SK-N-SH treated with all-trans-retinoic acid at 6 μM for 48 hours (cell line): ENCODE measurements around the gene PTTG2.

ENCODE experiments used
- ATAC-seq: fragments of 200-7000 bp; cut with Tn5 transposase; 3 replicates; pipeline ENCODE4 v1.9.1; 2020; ENCODE audit warnings: mild to moderate bottlenecking, moderate library complexity
- ARNTL ChIP-seq: fragments of 450-650 bp; formaldehyde crosslinking; IDR thresholded peaks from 2 replicates; pipeline ENCODE4 v1.5.0; 2020; ENCODE audit warnings: low read depth, mild to moderate bottlenecking, moderate library complexity, borderline replicate concordance
- BACH2 ChIP-seq: fragments of 250-450 bp; sonication (Bioruptor Pico); IDR thresholded peaks from 2 replicates; pipeline ENCODE4 v1.9.0; 2021; ENCODE audit warnings: mild to moderate bottlenecking, borderline replicate concordance
- CREB5 ChIP-seq: fragments of 250-450 bp; sonication (Bioruptor Pico); IDR thresholded peaks from 2 replicates; pipeline ENCODE4 v1.5.1; 2020; ENCODE audit warnings: low read depth, mild to moderate bottlenecking, moderate library complexity
- CSDC2 ChIP-seq: fragments of 250-450 bp; sonication (Bioruptor Pico); IDR thresholded peaks from 2 replicates; pipeline ENCODE4 v1.5.0; 2020; ENCODE audit warnings: mild to moderate bottlenecking, moderate library complexity
- ESRRG ChIP-seq: fragments of 250-450 bp; sonication (Bioruptor Pico); IDR thresholded peaks from 2 replicates; pipeline ENCODE4 v1.6.1; 2021; ENCODE audit warnings: mild to moderate bottlenecking
- GLIS3 ChIP-seq: fragments of 250-450 bp; sonication (Bioruptor Pico); IDR thresholded peaks from 2 replicates; pipeline ENCODE4 v1.5.0; 2020; ENCODE audit warnings: mild to moderate bottlenecking, moderate library complexity
- ISL1 ChIP-seq: fragments of 250-450 bp; sonication (Bioruptor Pico); IDR thresholded peaks from 2 replicates; pipeline ENCODE4 v2.1.2; 2022; ENCODE audit warnings: mild to moderate bottlenecking, moderate library complexity
- POU6F1 ChIP-seq: fragments of 250-450 bp; sonication (Bioruptor Pico); IDR thresholded peaks from 2 replicates; pipeline ENCODE4 v1.8.0; 2021; ENCODE audit warnings: low read depth, mild to moderate bottlenecking, moderate library complexity, borderline replicate concordance
- PPARA ChIP-seq: fragments of 250-450 bp; sonication (Bioruptor Pico); IDR thresholded peaks from 2 replicates; pipeline ENCODE4 v1.5.0; 2020; ENCODE audit warnings: mild to moderate bottlenecking, borderline replicate concordance
- RARB ChIP-seq: fragments of 250-450 bp; sonication (Bioruptor Pico); IDR thresholded peaks from 2 replicates; pipeline ENCODE4 v1.8.0; 2021; ENCODE audit warnings: mild to moderate bottlenecking, moderate library complexity
- SNAI2 ChIP-seq: fragments of 250-450 bp; sonication (Bioruptor Pico); IDR thresholded peaks from 2 replicates; pipeline ENCODE4 v1.5.0; 2020; ENCODE audit warnings: mild to moderate bottlenecking, moderate library complexity
- TCF4 ChIP-seq: fragments of 250-450 bp; sonication (Bioruptor Pico); IDR thresholded peaks from 2 replicates; pipeline ENCODE4 v1.8.0; 2021; ENCODE audit warnings: mild to moderate bottlenecking, moderate library complexity, borderline replicate concordance
- TOX ChIP-seq: fragments of 250-450 bp; sonication (Bioruptor Pico); IDR thresholded peaks from 2 replicates; pipeline ENCODE4 v1.8.0; 2021; ENCODE audit warnings: mild to moderate bottlenecking, moderate library complexity, borderline replicate concordance
- TSHZ2 ChIP-seq: fragments of 250-450 bp; sonication (Bioruptor Pico); IDR thresholded peaks from 2 replicates; pipeline ENCODE4 v1.5.0; 2020; ENCODE audit warnings: mild to moderate bottlenecking, moderate library complexity
- ZC3H10 ChIP-seq: fragments of 250-450 bp; sonication (Bioruptor Pico); IDR thresholded peaks from 2 replicates; pipeline ENCODE4 v1.5.1; 2021; ENCODE audit warnings: mild to moderate bottlenecking, moderate library complexity
- ZFP3 ChIP-seq: fragments of 250-450 bp; sonication (Bioruptor Pico); IDR thresholded peaks from 2 replicates; pipeline ENCODE4 v1.5.0; 2020; ENCODE audit warnings: mild to moderate bottlenecking, moderate library complexity
- ZFP30 ChIP-seq: fragments of 450-650 bp; formaldehyde crosslinking; IDR thresholded peaks from 2 replicates; pipeline ENCODE4 v1.5.0; 2022; ENCODE audit warnings: mild to moderate bottlenecking, moderate library complexity
- ZNF565 ChIP-seq: fragments of 450-650 bp; formaldehyde crosslinking; conservative IDR thresholded peaks from 2 replicates; pipeline ENCODE4 v1.5.0; 2020; ENCODE audit warnings: low read depth, mild to moderate bottlenecking, moderate library complexity
- ZNF70 ChIP-seq: fragments of 450-650 bp; formaldehyde crosslinking; IDR thresholded peaks from 2 replicates; pipeline ENCODE4 v1.5.0; 2020; ENCODE audit warnings: mild to moderate bottlenecking, moderate library complexity
- ZNF8 ChIP-seq: fragments of 450-650 bp; formaldehyde crosslinking; IDR thresholded peaks from 2 replicates; pipeline ENCODE4 v1.5.0; 2020; ENCODE audit warnings: mild to moderate bottlenecking, moderate library complexity

The PTTG2 gene

GRCh38 chr4:37964734-37965457 is 4.7 kb downstream of the PTTG2 start:
- ATAC-seq = no peak

GRCh38 chr4:37966044-37966443 is 5.8 kb downstream of the PTTG2 start:
- no peak for TF ChIP-seq RARB (CRISPR knock-in tag)
- TF ChIP-seq BACH2 (CRISPR knock-in tag) = no peak
- no peak for TF ChIP-seq ZFP30 (CRISPR knock-in tag)
- TF ChIP-seq CSDC2 (CRISPR knock-in tag) = no peak
- no peak for TF ChIP-seq SNAI2 (CRISPR knock-in tag)
- no peak for TF ChIP-seq ZC3H10 (CRISPR knock-in tag)
- no peak for TF ChIP-seq ISL1 (CRISPR knock-in tag)
- no peak for TF ChIP-seq ESRRG (CRISPR knock-in tag)
- no peak for TF ChIP-seq ZNF565 (CRISPR knock-in tag)
- TF ChIP-seq TOX (CRISPR knock-in tag) = no peak
- no peak for TF ChIP-seq PPARA (CRISPR knock-in tag)
- TF ChIP-seq ZNF8 (CRISPR knock-in tag) = no peak
- no peak for TF ChIP-seq ZFP3 (CRISPR knock-in tag)
- no peak for ATAC-seq

More at GRCh38 chr4:37964734-37965457, 4.7 kb downstream of the PTTG2 start:
- no peak for TF ChIP-seq ZFP3 (CRISPR knock-in tag)
- no peak for TF ChIP-seq ESRRG (CRISPR knock-in tag)
- TF ChIP-seq RARB (CRISPR knock-in tag) = no peak
- no peak for TF ChIP-seq GLIS3

GRCh38 chr4:37967736-37968135 is 7.5 kb downstream of the PTTG2 start:
- TF ChIP-seq ISL1 (CRISPR knock-in tag) (no peak), ARNTL (no peak), ZNF70 (CRISPR knock-in tag) (no peak), BACH2 (CRISPR knock-in tag) (no peak), SNAI2 (CRISPR knock-in tag) (no peak), ZFP30 (CRISPR knock-in tag) (no peak), CREB5 (CRISPR knock-in tag) (no peak)
- TF ChIP-seq, all 23 proteins: peak for 0

GRCh38 chr4:37968747-37969146 is 8.5 kb downstream of the PTTG2 start:
- TF ChIP-seq ARNTL (no peak), TCF4 (CRISPR knock-in tag) (no peak), POU6F1 (CRISPR knock-in tag) (no peak)
- TF ChIP-seq, all 23 proteins: peak for 0
- no peak for ATAC-seq

More at GRCh38 chr4:37967736-37968135, 7.5 kb downstream of the PTTG2 start:
- no peak for ATAC-seq

- no peak for TF ChIP-seq ZFP30 (CRISPR knock-in tag)
- TF ChIP-seq, all 23 proteins: peak for 0
- ATAC-seq = peak; percentile 65
Observed at GRCh38 chr4:37970702-37971101, 10.5 kb downstream of the PTTG2 start.

- no peak for TF ChIP-seq ZNF70 (CRISPR knock-in tag)
- TF ChIP-seq ESRRG (CRISPR knock-in tag) = no peak
- no peak for TF ChIP-seq ISL1 (CRISPR knock-in tag)
- no peak for TF ChIP-seq BACH2 (CRISPR knock-in tag)
- no peak for TF ChIP-seq PPARA (CRISPR knock-in tag)
- TF ChIP-seq ZNF8 (CRISPR knock-in tag) = no peak
- TF ChIP-seq ZNF565 (CRISPR knock-in tag) = no peak
- no peak for TF ChIP-seq SNAI2 (CRISPR knock-in tag)
- TF ChIP-seq ZFP3 (CRISPR knock-in tag) = no peak
- TF ChIP-seq TSHZ2 (CRISPR knock-in tag) = no peak
- TF ChIP-seq CREB5 (CRISPR knock-in tag) = no peak
Observed at GRCh38 chr4:37971202-37971601, 11.0 kb downstream of the PTTG2 start.

More at GRCh38 chr4:37971202-37971601, 11.0 kb downstream of the PTTG2 start:
- ATAC-seq = no peak
